NCI-H1436 treated with DMSO at 0.1 percent for 48 hours (cell line): Measurements from ENCODE around the gene RNF17.

Experiments
- DNase-seq: peaks from one replicate; lab custom pipeline; 2025; lab: John Stamatoyannopoulos, UW

The RNF17 gene

GRCh38 chr13:24900507-24900906, 136.5 kb downstream of the RNF17 start:
- no peak for DNase-seq

GRCh38 chr13:24905242-24905641, 141.3 kb downstream of the RNF17 start:
- no peak for DNase-seq

GRCh38 chr13:24906268-24906667, 142.3 kb downstream of the RNF17 start:
- no peak for DNase-seq

GRCh38 chr13:24910502-24911132, 146.6 kb downstream of the RNF17 start:
- no peak for DNase-seq

- no peak for DNase-seq
These were observed 147.4 kb downstream of the RNF17 start for GRCh38 chr13:24911133-24911908.

- no peak for DNase-seq
These were observed 152.5 kb downstream of the RNF17 start for GRCh38 chr13:24916464-24916863.

GRCh38 chr13:24921003-24921402, 157.0 kb downstream of the RNF17 start:
- no peak for DNase-seq

- DNase-seq: no peak
These were observed 157.9 kb downstream of the RNF17 start for GRCh38 chr13:24921881-24922280.

- no peak for DNase-seq
These were observed 158.4 kb downstream of the RNF17 start for GRCh38 chr13:24922387-24922744.

GRCh38 chr13:24922745-24923591, 159.0 kb downstream of the RNF17 start:
- DNase-seq: no peak

GRCh38 chr13:24925318-24926231, 161.6 kb downstream of the RNF17 start:
- no peak for DNase-seq

- DNase-seq: no peak
These were observed 163.9 kb downstream of the RNF17 start for GRCh38 chr13:24927810-24928404.

GRCh38 chr13:24929196-24929595, 165.2 kb downstream of the RNF17 start:
- DNase-seq: no peak
